Fibroblast of lung (primary cell): ENCODE measurements around the gene EDN2. TPM values are rescaled to one million over a fixed set of nuclear protein-coding genes. Genes with fewer than 3 reads are reported as not detected.

ENCODE experiments used
- DNase-seq, 2 donors: peaks; one replicate each; pipeline versions ENCODE4 v3.0.0 to v3.0.0-alpha.2; 2010; ENCODE audit warnings: low read depth in 2 of 2
- H2AFZ ChIP-seq: 2 replicates; pipeline ENCODE4 v1.5.1; 2012; ENCODE audit warnings: low read length, control low read depth, inconsistent platforms
- H3K27ac ChIP-seq: 2 replicates; pipeline ENCODE4 v1.5.1; 2011; ENCODE audit warnings: low read length, control low read depth; ENCODE audit not compliant: insufficient read depth
- H3K27me3 ChIP-seq: 2 replicates; pipeline ENCODE4 v1.5.1; 2011; ENCODE audit warnings: mild to moderate bottlenecking, low read length; ENCODE audit not compliant: control insufficient read depth, insufficient read depth
- H3K36me3 ChIP-seq: 2 replicates; pipeline ENCODE4 v1.5.1; 2011; ENCODE audit warnings: low read length; ENCODE audit not compliant: control insufficient read depth, insufficient read depth
- H3K4me1 ChIP-seq: 2 replicates; pipeline ENCODE4 v1.5.1; 2011; ENCODE audit warnings: low read length; ENCODE audit not compliant: control insufficient read depth, insufficient read depth; ENCODE audit errors: extremely low read depth
- H3K4me2 ChIP-seq: 2 replicates; pipeline ENCODE4 v1.5.1; 2011; ENCODE audit warnings: low read length, control low read depth; ENCODE audit not compliant: insufficient read depth; ENCODE audit errors: extremely low read depth
- H3K4me3 ChIP-seq, 4 experiments: fragments of 200-600 bp in 1 of 4; sonication (generic) in 1 of 4; replicated peaks in 1 of 4; 2 replicates each; pipeline ENCODE4 v1.5.1; 2011 to 2016; ENCODE audit warnings: low read length in 4 of 4, low read depth in 3 of 4, mild to moderate bottlenecking in 3 of 4, control low read depth in 2 of 4, inconsistent platforms in 1 of 4, mixed read lengths in 1 of 4; ENCODE audit not compliant: insufficient read depth in 1 of 4; ENCODE audit errors: control extremely low read depth in 1 of 4
- H3K79me2 ChIP-seq: 2 replicates; pipeline ENCODE4 v1.5.1; 2012; ENCODE audit warnings: mild to moderate bottlenecking, low read length, inconsistent platforms; ENCODE audit not compliant: control insufficient read depth, insufficient read depth
- H3K9ac ChIP-seq: 2 replicates; pipeline ENCODE4 v1.5.1; 2011; ENCODE audit warnings: mild to moderate bottlenecking, low read length, control low read depth; ENCODE audit not compliant: insufficient read depth
- H3K9me3 ChIP-seq: 2 replicates; pipeline ENCODE4 v1.5.1; 2012; ENCODE audit warnings: low read depth, low read length; ENCODE audit not compliant: control insufficient read depth, insufficient read depth
- H4K20me1 ChIP-seq: 2 replicates; pipeline ENCODE4 v1.5.1; 2011; ENCODE audit warnings: low read length; ENCODE audit not compliant: control insufficient read depth, insufficient read depth; ENCODE audit errors: extremely low read depth
- CTCF ChIP-seq, 2 donors: IDR thresholded peaks in 1 of 2; conservative IDR thresholded peaks in 1 of 2; 1 replicate in 1 of 2; 2 replicates in 1 of 2; pipeline ENCODE4 v1.5.1; 2011 to 2012; ENCODE audit warnings: low read length in 2 of 2, control low read depth in 1 of 2, inconsistent platforms in 1 of 2, low read depth in 1 of 2, mild to moderate bottlenecking in 1 of 2
- EZH2 ChIP-seq: IDR thresholded peaks from 2 replicates; pipeline ENCODE4 v1.5.1; 2012; ENCODE audit warnings: low read length, control low read depth, mild to moderate bottlenecking; ENCODE audit errors: missing control alignments
- polyA plus RNA-seq, 2 donors: library from polyadenylated mRNA; depleted of rRNA in 1 of 2; stranded (reverse) in 1 of 2; unstranded in 1 of 2; fragments of >200 nt; gene quantifications; 2 replicates each; pipeline ENCODE4 v1.2.1, GENCODE V29; 2011 to 2012; ENCODE audit warnings: missing spikeins in 1 of 2
- total RNA-seq: library from RNA; depleted of rRNA; stranded (reverse); fragments of >200 nt; gene quantifications from 2 replicates; pipeline ENCODE4 v1.2.1, GENCODE V29; 2014

Gene EDN2
- total and polyA plus RNA-seq, 2 donors (not counting 1 experiment from before 2014, with no cell fraction given) = not detected

GRCh38 chr1:41434306-41434705 is 50.2 kb downstream of the EDN2 start:
- Histone ChIP-seq H2AFZ (no peak overlapping the region), H3K36me3 (no peaks in the 10 kb centered on the region), H3K27ac (no peak overlapping the region), H3K27me3 (peaks cover 2% of the 10 kb centered on the region), H3K79me2 (no peaks in the 10 kb centered on the region), H4K20me1 (no peaks in the 10 kb centered on the region), H3K4me1 (peaks cover 11% of the 10 kb centered on the region), H3K9me3 (no peaks in the 10 kb centered on the region), H3K4me3 (no peak overlapping the region), H3K9ac (no peak overlapping the region), H3K4me2 (no peak overlapping the region)
- DNase-seq = no peak
- TF ChIP-seq EZH2 = no peak
- TF ChIP-seq CTCF (conservative IDR thresholded peaks at IDR 0.05 in 1 of 2, IDR thresholded peaks at IDR 0.05 in 1 of 2; ENCODE audit: low read depth in 1 of 2, low read length in 2 of 2) = no peak

- H3K4me1 ChIP-seq = peaks cover 11% of the 10 kb centered on the region
- H4K20me1 ChIP-seq = no peaks in the 10 kb centered on the region
- H3K79me2 ChIP-seq = no peaks in the 10 kb centered on the region
- TF ChIP-seq EZH2 = no peak
- TF ChIP-seq CTCF (conservative IDR thresholded peaks at IDR 0.05 in 1 of 2, IDR thresholded peaks at IDR 0.05 in 1 of 2; ENCODE audit: low read depth in 1 of 2, low read length in 2 of 2) = no peak
- no peak overlapping the region for H3K27ac ChIP-seq
- H3K4me3 ChIP-seq = no peak overlapping the region
- no peak overlapping the region for H3K9ac ChIP-seq
- H3K4me2 ChIP-seq = no peak overlapping the region
- no peak overlapping the region for H2AFZ ChIP-seq
- H3K27me3 ChIP-seq = no peaks in the 10 kb centered on the region
- no peaks in the 10 kb centered on the region for H3K9me3 ChIP-seq
- H3K36me3 ChIP-seq = no peaks in the 10 kb centered on the region
- no peak for DNase-seq
These were observed 51.0 kb downstream of the EDN2 start for GRCh38 chr1:41433501-41433900.

- peak; percentile 76 to 94 for TF ChIP-seq CTCF (conservative IDR thresholded peaks at IDR 0.05 in 1 of 2, IDR thresholded peaks at IDR 0.05 in 1 of 2; ENCODE audit: low read depth in 1 of 2, low read length in 2 of 2)
- no peak for TF ChIP-seq EZH2
- Histone ChIP-seq H3K4me2 (peak overlapping the region; percentile 40), H3K27me3 (no peaks in the 10 kb centered on the region)
These were observed 51.8 kb downstream of the EDN2 start for GRCh38 chr1:41432481-41433280.

More at GRCh38 chr1:41432481-41433280, 51.8 kb downstream of the EDN2 start:
- Histone ChIP-seq H3K9me3 (no peaks in the 10 kb centered on the region), H3K4me3 (peak overlapping the region in 1 of 4 experiments; percentile 14), H3K36me3 (no peaks in the 10 kb centered on the region), H3K27ac (no peak overlapping the region), H3K4me1 (peaks cover 11% of the 10 kb centered on the region), H2AFZ (no peak overlapping the region), H4K20me1 (no peaks in the 10 kb centered on the region), H3K79me2 (no peaks in the 10 kb centered on the region), H3K9ac (no peak overlapping the region)
- peak; percentile 89 to 91 for DNase-seq
